ENCODE measurements around the gene RELCH.
A peak's percentile ranks its signal among the peaks of the same experiment; 100 is the strongest.

RELCH gene

GRCh38 chr18:62279561-62279960 lies 92.5 kb downstream of the RELCH start:
- Histone ChIP-seq H3K4me1 (ENCODE audit: control insufficient read depth in 5 of 5, insufficient read depth in 5 of 5, low read length in 5 of 5) (peaks cover 0 to 18% (median 9%) of the 10 kb centered on the region in 5 donors), H3K36me3 (ENCODE audit: control insufficient read depth in 5 of 5, insufficient read depth in 5 of 5, low read length in 5 of 5) (peaks cover 2 to 23% (median 19%) of the 10 kb centered on the region in 5 donors), H3K27me3 (ENCODE audit: control insufficient read depth in 5 of 5, insufficient read depth in 4 of 5, low read length in 5 of 5) (no peaks in the 10 kb centered on the region), H3K9ac (ENCODE audit: low read length in 5 of 5) (no peak overlapping the region), H3K4me3 (ENCODE audit: low read depth in 1 of 5, low read length in 5 of 5) (no peak overlapping the region), H3K27ac (ENCODE audit: low read depth, low read length) (no peak overlapping the region), H3K9me3 (ENCODE audit: control insufficient read depth in 5 of 5, low read length in 5 of 5) (no peaks in the 10 kb centered on the region)

GRCh38 chr18:62280058-62280457 lies 93.0 kb downstream of the RELCH start:
- Histone ChIP-seq H3K9ac (ENCODE audit: low read length in 5 of 5) (no peak overlapping the region), H3K27me3 (ENCODE audit: control insufficient read depth in 5 of 5, insufficient read depth in 4 of 5, low read length in 5 of 5) (no peaks in the 10 kb centered on the region), H3K27ac (ENCODE audit: low read depth, low read length) (no peak overlapping the region), H3K4me1 (ENCODE audit: control insufficient read depth in 5 of 5, insufficient read depth in 5 of 5, low read length in 5 of 5) (peaks cover 0 to 18% (median 9%) of the 10 kb centered on the region in 5 donors), H3K9me3 (ENCODE audit: control insufficient read depth in 5 of 5, low read length in 5 of 5) (no peaks in the 10 kb centered on the region), H3K4me3 (ENCODE audit: low read depth in 1 of 5, low read length in 5 of 5) (no peak overlapping the region), H3K36me3 (ENCODE audit: control insufficient read depth in 5 of 5, insufficient read depth in 5 of 5, low read length in 5 of 5) (peaks cover 2 to 20% (median 17%) of the 10 kb centered on the region in 5 donors)

- no peaks in the 10 kb centered on the region for H3K27me3 ChIP-seq (ENCODE audit: control insufficient read depth in 5 of 5, insufficient read depth in 4 of 5, low read length in 5 of 5)
- peaks cover 0 to 18% (median 9%) of the 10 kb centered on the region in 5 donors for H3K4me1 ChIP-seq (ENCODE audit: control insufficient read depth in 5 of 5, insufficient read depth in 5 of 5, low read length in 5 of 5)
- peaks cover 5 to 20% (median 15%) of the 10 kb centered on the region in 5 donors for H3K36me3 ChIP-seq (ENCODE audit: control insufficient read depth in 5 of 5, insufficient read depth in 5 of 5, low read length in 5 of 5)
- no peaks in the 10 kb centered on the region for H3K9me3 ChIP-seq (ENCODE audit: control insufficient read depth in 5 of 5, low read length in 5 of 5)
- no peak overlapping the region for H3K9ac ChIP-seq (ENCODE audit: low read length in 5 of 5)
- H3K4me3 ChIP-seq (ENCODE audit: low read depth in 1 of 5, low read length in 5 of 5): no peak overlapping the region
- no peak overlapping the region for H3K27ac ChIP-seq (ENCODE audit: low read depth, low read length)
These were observed 93.7 kb downstream of the RELCH start for GRCh38 chr18:62280786-62281185.

GRCh38 chr18:62281684-62282083 lies 94.6 kb downstream of the RELCH start:
- H3K9ac ChIP-seq (ENCODE audit: low read length in 5 of 5): no peak overlapping the region
- no peaks in the 10 kb centered on the region for H3K9me3 ChIP-seq (ENCODE audit: control insufficient read depth in 5 of 5, low read length in 5 of 5)
- H3K27ac ChIP-seq (ENCODE audit: low read depth, low read length): no peak overlapping the region
- H3K4me1 ChIP-seq (ENCODE audit: control insufficient read depth in 5 of 5, insufficient read depth in 5 of 5, low read length in 5 of 5): peaks cover 0 to 18% (median 9%) of the 10 kb centered on the region in 5 donors
- H3K36me3 ChIP-seq (ENCODE audit: control insufficient read depth in 5 of 5, insufficient read depth in 5 of 5, low read length in 5 of 5): peaks cover 5 to 17% (median 15%) of the 10 kb centered on the region in 5 donors
- no peaks in the 10 kb centered on the region for H3K27me3 ChIP-seq (ENCODE audit: control insufficient read depth in 5 of 5, insufficient read depth in 4 of 5, low read length in 5 of 5)
- no peak overlapping the region for H3K4me3 ChIP-seq (ENCODE audit: low read depth in 1 of 5, low read length in 5 of 5)

- peaks cover 0 to 18% (median 9%) of the 10 kb centered on the region in 5 donors for H3K4me1 ChIP-seq (ENCODE audit: control insufficient read depth in 5 of 5, insufficient read depth in 5 of 5, low read length in 5 of 5)
- H3K9ac ChIP-seq (ENCODE audit: low read length in 5 of 5): peak overlapping the region in 1 of 5 donors; percentile 51
- peaks cover 5 to 17% (median 15%) of the 10 kb centered on the region in 5 donors for H3K36me3 ChIP-seq (ENCODE audit: control insufficient read depth in 5 of 5, insufficient read depth in 5 of 5, low read length in 5 of 5)
- no peaks in the 10 kb centered on the region for H3K27me3 ChIP-seq (ENCODE audit: control insufficient read depth in 5 of 5, insufficient read depth in 4 of 5, low read length in 5 of 5)
- peak overlapping the region in 1 of 5 donors; percentile 15 for H3K4me3 ChIP-seq (ENCODE audit: low read depth in 1 of 5, low read length in 5 of 5)
- H3K9me3 ChIP-seq (ENCODE audit: control insufficient read depth in 5 of 5, low read length in 5 of 5): no peaks in the 10 kb centered on the region
- H3K27ac ChIP-seq (ENCODE audit: low read depth, low read length): no peak overlapping the region
These were observed 95.2 kb downstream of the RELCH start for GRCh38 chr18:62282188-62282629.

GRCh38 chr18:62284637-62285036 lies 97.6 kb downstream of the RELCH start:
- H3K4me1 ChIP-seq (ENCODE audit: control insufficient read depth in 5 of 5, insufficient read depth in 5 of 5, low read length in 5 of 5): peaks cover 0 to 18% (median 9%) of the 10 kb centered on the region in 5 donors
- peaks cover 5 to 24% (median 17%) of the 10 kb centered on the region in 5 donors for H3K36me3 ChIP-seq (ENCODE audit: control insufficient read depth in 5 of 5, insufficient read depth in 5 of 5, low read length in 5 of 5)
- no peaks in the 10 kb centered on the region for H3K9me3 ChIP-seq (ENCODE audit: control insufficient read depth in 5 of 5, low read length in 5 of 5)
- H3K9ac ChIP-seq (ENCODE audit: low read length in 5 of 5): no peak overlapping the region
- H3K4me3 ChIP-seq (ENCODE audit: low read depth in 1 of 5, low read length in 5 of 5): no peak overlapping the region
- no peak overlapping the region for H3K27ac ChIP-seq (ENCODE audit: low read depth, low read length)
- no peaks in the 10 kb centered on the region for H3K27me3 ChIP-seq (ENCODE audit: control insufficient read depth in 5 of 5, insufficient read depth in 4 of 5, low read length in 5 of 5)

- no peaks in the 10 kb centered on the region for H3K9me3 ChIP-seq (ENCODE audit: control insufficient read depth in 5 of 5, low read length in 5 of 5)
- peaks cover 5 to 21% (median 15%) of the 10 kb centered on the region in 5 donors for H3K36me3 ChIP-seq (ENCODE audit: control insufficient read depth in 5 of 5, insufficient read depth in 5 of 5, low read length in 5 of 5)
- no peak overlapping the region for H3K9ac ChIP-seq (ENCODE audit: low read length in 5 of 5)
- peaks cover 0 to 18% (median 9%) of the 10 kb centered on the region in 5 donors for H3K4me1 ChIP-seq (ENCODE audit: control insufficient read depth in 5 of 5, insufficient read depth in 5 of 5, low read length in 5 of 5)
- no peaks in the 10 kb centered on the region for H3K27me3 ChIP-seq (ENCODE audit: control insufficient read depth in 5 of 5, insufficient read depth in 4 of 5, low read length in 5 of 5)
- H3K27ac ChIP-seq (ENCODE audit: low read depth, low read length): no peak overlapping the region
- no peak overlapping the region for H3K4me3 ChIP-seq (ENCODE audit: low read depth in 1 of 5, low read length in 5 of 5)
These were observed 98.2 kb downstream of the RELCH start for GRCh38 chr18:62285281-62285680.

DNA sequence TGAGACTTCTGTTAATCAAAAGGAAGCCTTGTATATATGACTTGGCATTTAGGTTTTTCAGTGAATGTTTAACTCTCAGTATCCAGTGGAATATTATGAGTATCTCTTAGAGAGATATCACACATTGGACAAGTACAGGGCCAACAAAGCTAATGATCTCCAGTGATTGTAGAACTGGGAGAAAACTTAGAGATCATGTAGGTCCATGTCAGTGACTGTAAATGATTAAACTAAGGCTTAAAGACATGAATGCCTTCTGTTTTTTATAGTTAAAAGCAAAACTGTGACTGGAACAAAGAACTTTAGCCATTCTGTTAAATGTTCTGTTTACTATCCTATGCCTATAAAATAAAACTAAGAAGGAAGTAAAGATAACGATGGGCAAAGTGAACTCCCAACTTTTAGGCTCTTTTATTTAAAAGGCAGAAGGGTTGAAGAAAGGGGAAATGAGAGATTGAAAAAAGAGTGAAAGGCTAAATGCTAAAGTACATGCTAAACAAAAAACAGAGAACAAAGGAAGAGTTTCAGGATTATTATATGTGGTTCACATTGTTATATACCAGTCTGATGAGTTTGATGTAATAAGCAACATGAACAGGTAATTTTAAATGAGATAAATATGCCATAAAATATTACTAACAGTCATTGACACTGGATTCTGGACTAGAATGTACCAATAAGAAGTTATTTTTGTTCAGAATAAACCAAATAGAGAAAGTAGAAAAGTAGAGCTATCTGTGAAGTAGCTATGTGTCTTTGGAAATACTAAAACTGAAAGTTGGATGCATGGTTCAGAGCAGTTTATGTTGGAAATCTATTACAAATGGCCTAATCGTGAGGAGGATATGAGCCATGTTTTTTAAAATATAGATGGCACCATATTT lies 101.0 kb downstream of the RELCH start:
- H3K27me3 ChIP-seq (ENCODE audit: control insufficient read depth in 5 of 5, insufficient read depth in 4 of 5, low read length in 5 of 5): no peaks in the 10 kb centered on the region
- no peak overlapping the region for H3K9ac ChIP-seq (ENCODE audit: low read length in 5 of 5)
- H3K36me3 ChIP-seq (ENCODE audit: control insufficient read depth in 5 of 5, insufficient read depth in 5 of 5, low read length in 5 of 5): peaks cover 14 to 35% (median 29%) of the 10 kb centered on the region in 5 donors
- H3K27ac ChIP-seq (ENCODE audit: low read depth, low read length): no peak overlapping the region
- H3K4me1 ChIP-seq (ENCODE audit: control insufficient read depth in 5 of 5, insufficient read depth in 5 of 5, low read length in 5 of 5): no peaks in the 10 kb centered on the region
- H3K4me3 ChIP-seq (ENCODE audit: low read depth in 1 of 5, low read length in 5 of 5): no peak overlapping the region
- H3K9me3 ChIP-seq (ENCODE audit: control insufficient read depth in 5 of 5, low read length in 5 of 5): no peaks in the 10 kb centered on the region

DNA sequence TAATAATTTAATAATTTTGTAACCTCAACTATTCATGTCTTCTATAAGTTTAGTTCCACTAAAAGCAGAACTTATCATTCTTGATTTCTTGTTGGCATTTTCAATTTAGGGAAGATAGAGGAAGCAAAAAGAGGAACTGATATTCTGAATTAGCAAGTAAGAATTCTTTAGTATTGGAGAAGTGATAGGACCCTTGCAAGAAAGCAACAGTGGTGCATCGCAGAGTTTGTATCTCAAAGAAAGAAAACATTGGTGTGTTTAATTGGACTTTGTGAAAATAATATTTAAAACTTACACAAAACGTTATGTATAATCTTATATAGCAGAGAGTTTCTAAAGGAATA lies 101.6 kb downstream of the RELCH start:
- no peaks in the 10 kb centered on the region for H3K27me3 ChIP-seq (ENCODE audit: control insufficient read depth in 5 of 5, insufficient read depth in 4 of 5, low read length in 5 of 5)
- H3K4me1 ChIP-seq (ENCODE audit: control insufficient read depth in 5 of 5, insufficient read depth in 5 of 5, low read length in 5 of 5): no peaks in the 10 kb centered on the region
- H3K9ac ChIP-seq (ENCODE audit: low read length in 5 of 5): no peak overlapping the region
- no peak overlapping the region for H3K4me3 ChIP-seq (ENCODE audit: low read depth in 1 of 5, low read length in 5 of 5)
- peaks cover 14 to 41% (median 30%) of the 10 kb centered on the region in 5 donors for H3K36me3 ChIP-seq (ENCODE audit: control insufficient read depth in 5 of 5, insufficient read depth in 5 of 5, low read length in 5 of 5)
- H3K9me3 ChIP-seq (ENCODE audit: control insufficient read depth in 5 of 5, low read length in 5 of 5): no peaks in the 10 kb centered on the region
- no peak overlapping the region for H3K27ac ChIP-seq (ENCODE audit: low read depth, low read length)

DNA sequence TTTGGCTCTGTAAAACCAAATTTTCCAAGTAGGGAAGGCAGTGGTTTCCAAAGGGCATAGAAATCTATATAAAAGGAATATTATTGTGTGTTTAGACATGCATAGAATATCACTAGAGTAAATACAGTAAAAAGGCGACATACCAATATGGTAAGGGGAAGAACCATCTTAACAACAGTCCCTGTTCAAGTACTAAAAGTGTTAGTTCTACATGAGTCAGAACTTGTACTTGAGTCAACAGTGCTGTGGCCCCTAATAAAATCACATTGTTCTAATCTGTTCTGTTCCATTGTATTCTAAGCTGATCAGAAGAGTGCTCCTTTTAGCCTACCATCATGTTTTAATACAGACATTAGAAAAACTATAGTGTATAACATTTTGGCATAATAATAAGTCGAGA lies 102.0 kb downstream of the RELCH start:
- H3K4me1 ChIP-seq (ENCODE audit: control insufficient read depth in 5 of 5, insufficient read depth in 5 of 5, low read length in 5 of 5): no peaks in the 10 kb centered on the region
- H3K9ac ChIP-seq (ENCODE audit: low read length in 5 of 5): no peak overlapping the region
- H3K27ac ChIP-seq (ENCODE audit: low read depth, low read length): no peak overlapping the region
- peaks cover 14 to 43% (median 30%) of the 10 kb centered on the region in 5 donors for H3K36me3 ChIP-seq (ENCODE audit: control insufficient read depth in 5 of 5, insufficient read depth in 5 of 5, low read length in 5 of 5)
- H3K27me3 ChIP-seq (ENCODE audit: control insufficient read depth in 5 of 5, insufficient read depth in 4 of 5, low read length in 5 of 5): no peaks in the 10 kb centered on the region
- H3K9me3 ChIP-seq (ENCODE audit: control insufficient read depth in 5 of 5, low read length in 5 of 5): no peaks in the 10 kb centered on the region
- H3K4me3 ChIP-seq (ENCODE audit: low read depth in 1 of 5, low read length in 5 of 5): no peak overlapping the region
